DOHH2 (cell line): ENCODE results near the gene CTRB1.

Source experiments
- EZH2phosphoT487 ChIP-seq: fragments of 200-600 bp; sonication (generic); IDR thresholded peaks from 2 replicates; pipeline ENCODE4 v1.6.1; 2017; ENCODE audit warnings: borderline replicate concordance, mild to moderate bottlenecking, antibody characterized with exemption, low read length, moderate library complexity, mixed read lengths
- TF ChIP-seq, protein P1 (sequence below): fragments of 200-600 bp; sonication (generic); IDR thresholded peaks from one replicate; pipeline ENCODE4 v1.5.1; 2014; ENCODE audit warnings: antibody characterized with exemption, mild to moderate bottlenecking, low read depth, low read length; ENCODE audit not compliant: poor library complexity, severe bottlenecking

DNA sequence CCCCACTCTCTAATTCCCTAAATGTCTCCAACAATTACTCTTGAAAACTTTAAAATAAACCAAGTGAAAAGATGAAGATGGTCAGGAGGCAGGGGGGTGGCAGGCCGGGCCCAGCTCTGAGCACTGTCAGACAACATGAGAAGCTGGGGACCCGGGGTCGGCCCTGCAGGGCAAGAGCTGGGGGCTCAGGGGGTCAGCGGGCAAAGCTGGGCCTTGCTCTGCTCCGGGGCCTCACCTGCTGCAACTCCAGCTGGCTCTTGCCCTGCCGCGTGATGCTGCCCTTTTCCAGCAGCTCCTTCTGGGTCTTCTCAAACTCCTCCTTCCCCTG lies 14.8 kb downstream of the CTRB1 start:
- TF ChIP-seq EZH2phosphoT487: no peak
- TF ChIP-seq, protein P1, sequence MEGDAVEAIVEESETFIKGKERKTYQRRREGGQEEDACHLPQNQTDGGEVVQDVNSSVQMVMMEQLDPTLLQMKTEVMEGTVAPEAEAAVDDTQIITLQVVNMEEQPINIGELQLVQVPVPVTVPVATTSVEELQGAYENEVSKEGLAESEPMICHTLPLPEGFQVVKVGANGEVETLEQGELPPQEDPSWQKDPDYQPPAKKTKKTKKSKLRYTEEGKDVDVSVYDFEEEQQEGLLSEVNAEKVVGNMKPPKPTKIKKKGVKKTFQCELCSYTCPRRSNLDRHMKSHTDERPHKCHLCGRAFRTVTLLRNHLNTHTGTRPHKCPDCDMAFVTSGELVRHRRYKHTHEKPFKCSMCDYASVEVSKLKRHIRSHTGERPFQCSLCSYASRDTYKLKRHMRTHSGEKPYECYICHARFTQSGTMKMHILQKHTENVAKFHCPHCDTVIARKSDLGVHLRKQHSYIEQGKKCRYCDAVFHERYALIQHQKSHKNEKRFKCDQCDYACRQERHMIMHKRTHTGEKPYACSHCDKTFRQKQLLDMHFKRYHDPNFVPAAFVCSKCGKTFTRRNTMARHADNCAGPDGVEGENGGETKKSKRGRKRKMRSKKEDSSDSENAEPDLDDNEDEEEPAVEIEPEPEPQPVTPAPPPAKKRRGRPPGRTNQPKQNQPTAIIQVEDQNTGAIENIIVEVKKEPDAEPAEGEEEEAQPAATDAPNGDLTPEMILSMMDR: no peak
